VCaP (cell line): ENCODE results near the gene CBFA2T3.

Experiments
- H3K27ac ChIP-seq: fragments of 450-650 bp; 2 replicates; pipeline ENCODE4 v1.5.1; 2017
- TF ChIP-seq, protein P1 (sequence below): fragments of 450-650 bp; conservative IDR thresholded peaks from 2 replicates; pipeline ENCODE4 v1.5.1; 2017; ENCODE audit warnings: mild to moderate bottlenecking, moderate library complexity

Gene CBFA2T3

DNA sequence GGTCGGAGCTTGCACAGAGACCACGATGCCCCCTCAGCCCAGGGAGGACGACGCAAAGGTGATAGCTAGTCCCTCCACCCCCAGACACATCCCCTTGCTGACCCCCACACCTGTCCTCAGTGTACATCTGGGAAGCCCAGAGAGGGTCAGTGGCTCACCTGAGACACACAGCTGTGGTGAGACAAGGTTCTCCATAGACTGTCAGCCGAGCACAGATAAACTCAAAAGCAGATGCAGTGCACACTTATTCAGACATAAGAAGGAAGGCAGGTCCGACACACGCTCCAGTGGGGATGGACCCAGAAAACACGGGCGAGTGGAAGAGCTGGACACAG, 19.6 kb downstream of the CBFA2T3 start:
- TF ChIP-seq, protein P1, sequence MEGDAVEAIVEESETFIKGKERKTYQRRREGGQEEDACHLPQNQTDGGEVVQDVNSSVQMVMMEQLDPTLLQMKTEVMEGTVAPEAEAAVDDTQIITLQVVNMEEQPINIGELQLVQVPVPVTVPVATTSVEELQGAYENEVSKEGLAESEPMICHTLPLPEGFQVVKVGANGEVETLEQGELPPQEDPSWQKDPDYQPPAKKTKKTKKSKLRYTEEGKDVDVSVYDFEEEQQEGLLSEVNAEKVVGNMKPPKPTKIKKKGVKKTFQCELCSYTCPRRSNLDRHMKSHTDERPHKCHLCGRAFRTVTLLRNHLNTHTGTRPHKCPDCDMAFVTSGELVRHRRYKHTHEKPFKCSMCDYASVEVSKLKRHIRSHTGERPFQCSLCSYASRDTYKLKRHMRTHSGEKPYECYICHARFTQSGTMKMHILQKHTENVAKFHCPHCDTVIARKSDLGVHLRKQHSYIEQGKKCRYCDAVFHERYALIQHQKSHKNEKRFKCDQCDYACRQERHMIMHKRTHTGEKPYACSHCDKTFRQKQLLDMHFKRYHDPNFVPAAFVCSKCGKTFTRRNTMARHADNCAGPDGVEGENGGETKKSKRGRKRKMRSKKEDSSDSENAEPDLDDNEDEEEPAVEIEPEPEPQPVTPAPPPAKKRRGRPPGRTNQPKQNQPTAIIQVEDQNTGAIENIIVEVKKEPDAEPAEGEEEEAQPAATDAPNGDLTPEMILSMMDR, result no peak

GRCh38 chr16:88956546-88957432, 20.2 kb downstream of the CBFA2T3 start:
- no peak overlapping the region for H3K27ac ChIP-seq
- TF ChIP-seq, protein P1, result no peak

More for the DNA sequence above, 19.6 kb downstream of the CBFA2T3 start:
- H3K27ac ChIP-seq, result no peak overlapping the region

GRCh38 chr16:88955906-88956305, 21.1 kb downstream of the CBFA2T3 start:
- no peak overlapping the region for H3K27ac ChIP-seq
- TF ChIP-seq, protein P1, result no peak

GRCh38 chr16:88953003-88953690, 23.9 kb downstream of the CBFA2T3 start:
- TF ChIP-seq, protein P1, result no peak
- H3K27ac ChIP-seq, result no peak overlapping the region

DNA sequence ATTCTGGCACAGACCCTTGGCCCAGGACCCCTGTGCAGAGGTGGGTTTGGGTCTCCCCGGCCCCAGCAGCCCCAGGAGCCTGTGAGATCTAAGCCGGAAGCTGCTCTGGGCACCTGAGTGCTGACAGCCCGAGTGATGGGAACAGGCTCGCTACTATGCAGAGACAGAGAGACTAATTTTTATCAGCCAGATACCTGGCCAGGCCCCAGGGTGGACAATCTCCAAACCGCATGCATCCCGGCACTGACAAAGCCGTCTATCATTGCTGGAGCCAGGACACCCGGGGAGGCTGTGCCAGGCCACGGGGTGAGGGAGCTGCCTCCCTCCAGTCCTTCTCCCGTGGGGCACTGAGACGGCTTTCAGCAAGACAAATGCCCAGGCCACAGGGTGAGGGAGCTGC, 25.0 kb downstream of the CBFA2T3 start:
- TF ChIP-seq, protein P1, result no peak
- no peak overlapping the region for H3K27ac ChIP-seq

DNA sequence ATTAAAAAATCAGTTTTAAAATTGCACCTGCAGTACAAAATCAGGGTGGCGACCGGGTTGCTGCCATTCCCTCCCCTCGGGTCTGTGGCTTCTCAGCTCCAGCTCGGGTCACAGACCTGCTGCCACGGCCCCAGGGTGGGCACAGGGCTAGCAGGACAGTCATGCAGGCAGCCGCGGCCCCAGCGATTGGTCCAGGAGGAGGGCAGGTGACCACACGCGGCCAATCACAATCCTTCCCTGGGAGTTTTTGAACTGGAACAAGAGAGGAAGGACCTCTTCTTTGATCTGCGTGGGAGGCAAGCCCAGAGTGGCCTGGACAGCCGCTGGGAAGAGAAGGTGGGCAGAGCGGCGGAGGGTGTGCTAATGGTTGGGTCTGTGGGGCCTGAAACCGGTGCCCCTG, 25.5 kb downstream of the CBFA2T3 start:
- TF ChIP-seq, protein P1, result no peak
- no peak overlapping the region for H3K27ac ChIP-seq

GRCh38 chr16:88948781-88949490, 28.1 kb downstream of the CBFA2T3 start:
- H3K27ac ChIP-seq, result no peak overlapping the region
- TF ChIP-seq, protein P1, result no peak
